GM19025 (cell line): Measurements from ENCODE around the gene FGF3.

Experiments
- ATAC-seq: cut with Tn5 transposase; IDR thresholded peaks from one replicate; pipeline ENCODE4 v1.9.1; 2021; ENCODE audit warnings: mild to moderate bottlenecking, low read depth, moderate library complexity; ENCODE audit not compliant: unreplicated experiment

The FGF3 gene

DNA sequence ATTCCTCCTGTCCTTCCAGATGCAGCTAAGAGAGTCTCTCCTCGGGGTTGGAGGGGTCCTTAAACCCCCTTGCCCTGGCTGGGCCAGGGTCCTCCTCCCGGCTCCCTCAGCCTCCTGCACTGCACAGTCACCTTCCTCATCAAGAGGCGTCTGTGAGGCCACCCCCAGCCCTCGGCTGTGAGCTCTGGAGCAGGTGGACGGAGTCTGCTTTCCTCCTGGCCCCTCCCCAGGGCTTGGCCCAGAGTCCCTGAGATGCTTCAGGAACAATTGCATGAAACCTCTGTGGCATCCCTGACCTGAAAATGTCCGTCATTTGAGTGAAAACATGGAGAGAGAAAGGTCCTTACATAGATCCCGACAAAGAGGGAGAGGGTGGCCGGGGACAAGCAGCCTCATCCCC lies 6.7 kb upstream of the FGF3 start:
- no peak for ATAC-seq

DNA sequence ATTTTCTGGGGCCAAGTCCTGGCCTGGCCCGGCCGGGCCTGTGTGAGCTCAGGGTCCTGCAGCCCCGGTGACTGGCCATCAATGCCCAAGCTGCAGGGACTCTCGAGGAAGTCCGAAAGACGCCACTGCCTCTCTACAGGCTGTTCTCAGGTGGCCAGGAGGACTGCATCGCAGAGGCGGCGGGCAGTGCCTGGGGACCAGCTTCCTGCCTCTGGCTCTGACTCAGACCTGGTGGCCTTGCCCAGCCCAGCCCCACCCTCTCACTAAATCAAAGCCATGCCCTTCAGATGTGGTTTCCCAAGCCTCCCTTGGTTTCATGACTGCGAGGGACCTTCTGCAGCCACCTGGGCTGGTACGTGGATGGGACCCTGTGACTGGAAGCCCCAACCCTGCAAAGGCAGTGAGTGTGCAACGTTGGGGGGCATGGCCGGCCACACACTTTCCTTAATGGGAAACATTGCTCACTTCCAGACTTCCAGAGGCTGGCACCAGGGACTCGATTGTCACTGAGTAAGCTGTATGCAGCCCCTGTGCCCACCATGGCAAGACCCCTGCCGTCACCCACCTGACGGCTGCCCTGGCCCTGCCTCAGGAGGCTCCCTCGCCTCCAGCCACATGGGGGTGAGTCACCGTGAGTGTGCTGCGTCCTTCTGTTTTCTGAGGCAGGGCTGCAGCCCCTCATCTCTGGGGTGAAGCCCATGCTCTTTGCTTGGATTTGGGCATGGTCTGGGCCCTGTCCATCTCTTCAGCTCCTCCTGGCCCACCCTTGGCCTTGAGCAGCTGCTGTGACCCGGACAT lies 6.0 kb upstream of the FGF3 start:
- no peak for ATAC-seq

DNA sequence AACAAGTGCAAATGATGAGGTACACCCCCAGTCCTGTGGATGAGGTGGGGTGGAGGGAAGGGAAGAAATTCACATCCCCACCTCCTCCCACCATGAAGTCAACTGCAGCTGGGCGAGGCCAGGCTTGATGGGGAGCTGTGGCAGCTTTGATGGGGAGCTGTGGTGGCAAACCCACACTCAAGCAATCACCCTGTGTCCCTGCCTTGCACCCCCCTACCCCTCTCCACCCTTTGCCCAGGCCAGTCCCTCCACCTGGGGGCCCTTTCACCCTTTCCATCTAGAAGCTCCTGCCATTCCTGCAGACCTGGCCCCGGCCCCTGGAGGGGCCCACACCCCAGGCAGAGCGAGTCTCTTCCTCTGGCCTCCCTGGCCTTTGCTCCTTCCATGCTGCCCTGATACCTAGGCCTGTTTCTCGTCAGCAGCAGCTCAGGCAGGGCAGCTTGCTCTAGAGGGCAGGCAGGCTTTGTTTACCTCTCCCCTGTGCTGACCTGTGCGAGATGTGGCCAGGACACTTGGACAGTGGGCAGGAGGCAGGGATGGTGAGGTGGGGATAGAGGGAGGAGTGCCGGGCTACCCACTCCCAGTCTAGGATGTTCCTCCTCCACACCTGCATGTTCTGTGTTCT lies 4.5 kb upstream of the FGF3 start:
- ATAC-seq: no peak

DNA sequence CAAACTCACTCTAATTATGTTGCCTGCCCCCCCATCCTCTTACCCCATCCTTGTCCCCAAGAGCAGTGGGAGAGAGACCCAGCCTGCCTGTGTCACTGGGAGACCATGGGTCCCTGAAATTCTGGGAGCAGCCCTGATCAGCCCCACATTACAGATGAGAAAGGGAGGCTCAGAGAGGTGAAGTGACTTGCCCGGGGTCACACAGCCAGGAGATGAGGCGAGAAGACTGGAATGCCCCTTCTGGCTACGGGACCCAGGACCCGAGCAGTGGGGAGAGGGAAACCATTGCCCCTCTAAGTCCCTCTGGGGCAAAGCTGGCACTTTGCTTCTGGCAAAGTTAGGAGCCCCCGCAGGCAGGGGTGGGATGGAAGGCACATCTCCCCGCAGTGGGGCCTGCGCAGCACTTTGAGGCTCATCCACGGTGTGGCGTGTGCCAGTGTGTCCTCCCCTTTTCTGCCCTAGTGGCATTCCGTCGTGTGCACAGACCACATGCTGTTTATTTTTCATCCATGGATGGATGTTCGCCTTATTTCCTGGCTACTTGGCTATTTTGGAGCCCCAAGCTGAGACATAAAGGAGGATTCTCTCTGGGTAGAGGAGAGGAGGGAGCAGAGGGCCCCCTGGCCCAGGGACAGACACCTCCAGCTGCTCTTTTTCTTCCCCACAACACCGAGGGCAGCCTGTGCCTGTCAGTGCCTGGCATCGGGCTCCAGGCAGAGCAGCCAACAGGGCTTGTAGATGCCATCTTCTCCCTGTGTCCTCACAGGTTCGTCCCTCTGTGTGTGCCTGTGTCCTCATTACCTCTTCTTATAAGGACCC lies 3.7 kb upstream of the FGF3 start:
- ATAC-seq: no peak

DNA sequence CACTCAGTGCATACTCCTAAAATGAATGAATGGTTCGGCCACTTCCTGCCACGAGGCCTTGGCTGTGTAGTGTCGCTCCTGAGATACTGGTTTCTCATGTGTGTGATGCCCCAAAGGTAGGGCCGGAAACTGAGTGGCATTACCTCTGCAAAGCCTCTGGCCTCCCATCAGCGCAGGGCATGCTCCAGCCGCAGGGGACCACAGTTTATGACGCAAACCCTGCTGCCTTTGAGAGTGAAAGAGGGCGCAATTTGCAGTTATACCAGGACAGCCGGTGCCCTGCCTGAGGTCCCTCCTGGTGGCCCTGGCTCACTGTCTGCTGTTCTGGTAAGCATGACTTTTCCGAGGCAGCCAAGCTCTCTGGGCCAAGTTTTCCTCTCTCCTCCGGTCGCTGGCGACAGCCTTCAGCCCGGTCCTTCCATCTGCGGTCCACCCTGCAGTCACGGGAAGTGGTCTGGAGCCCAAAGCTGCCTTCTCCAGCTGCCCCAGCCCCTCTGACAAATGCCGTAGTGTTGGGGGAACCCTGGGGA lies 2.4 kb upstream of the FGF3 start:
- no peak for ATAC-seq

DNA sequence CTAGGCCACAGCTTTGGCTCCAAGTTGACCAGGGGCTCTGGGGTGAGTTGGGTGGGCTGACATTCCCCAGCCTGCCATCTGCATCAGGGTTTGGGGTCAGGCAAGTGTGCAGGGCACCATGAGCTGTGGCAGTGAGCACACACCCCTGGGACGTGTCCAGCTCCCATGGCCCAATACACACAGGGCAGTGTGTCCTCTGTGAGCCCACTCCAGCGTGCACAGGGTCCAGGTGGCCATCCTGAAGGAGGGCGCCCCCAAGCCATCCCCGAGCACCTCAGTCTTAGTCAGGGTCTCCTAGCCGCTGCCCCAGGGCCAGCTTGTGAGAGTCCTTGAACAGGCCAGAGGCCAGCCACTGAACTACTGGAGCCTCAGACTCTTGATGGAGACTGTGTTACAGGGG lies 1.2 kb upstream of the FGF3 start:
- no peak for ATAC-seq

DNA sequence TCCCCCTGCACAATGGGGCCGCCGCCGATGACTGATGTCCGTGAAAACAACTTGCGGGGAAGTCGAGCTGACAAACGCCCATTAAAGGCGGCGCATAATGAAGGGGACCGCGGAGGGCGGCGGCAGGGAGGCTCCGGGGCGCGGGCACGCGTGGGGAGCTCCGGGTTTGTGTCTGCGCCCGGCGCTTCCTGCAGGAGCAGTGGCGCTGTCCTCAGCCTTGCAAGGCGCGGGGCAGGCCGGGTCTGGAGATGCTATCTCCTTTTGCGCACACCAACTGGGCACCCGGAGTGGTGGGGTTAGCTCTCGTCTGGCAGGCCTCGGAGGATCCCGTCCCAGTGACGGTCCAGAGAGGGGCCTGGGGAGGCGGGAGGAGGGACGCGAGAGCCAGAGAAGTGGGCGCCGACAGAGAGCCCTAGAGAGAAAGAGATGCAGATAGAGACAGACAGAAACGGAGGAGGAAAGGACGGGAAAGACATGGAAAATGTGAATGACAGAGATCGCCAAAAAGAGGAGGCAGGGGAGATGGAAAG lies 390 bp upstream of the FGF3 start:
- no peak for ATAC-seq

DNA sequence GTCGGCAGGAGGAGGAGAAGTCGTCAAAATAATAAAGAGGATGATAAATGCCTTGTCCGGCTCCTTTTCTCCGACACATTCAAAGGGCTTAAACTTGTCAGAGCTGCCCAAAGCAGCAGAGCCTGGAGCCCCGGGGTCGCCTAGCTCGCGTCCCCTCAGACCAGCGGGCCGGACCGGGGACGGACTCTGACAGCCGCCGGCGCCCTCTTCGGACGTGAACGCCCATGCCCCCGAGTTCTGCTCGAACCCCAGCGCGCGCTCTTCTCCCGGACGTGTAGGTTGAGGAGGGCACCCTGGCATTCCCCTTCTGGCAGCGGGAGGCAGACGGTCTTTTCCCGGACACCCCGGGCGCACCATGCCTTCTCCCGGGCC lies 999 bp downstream of the FGF3 start:
- ATAC-seq: no peak

DNA sequence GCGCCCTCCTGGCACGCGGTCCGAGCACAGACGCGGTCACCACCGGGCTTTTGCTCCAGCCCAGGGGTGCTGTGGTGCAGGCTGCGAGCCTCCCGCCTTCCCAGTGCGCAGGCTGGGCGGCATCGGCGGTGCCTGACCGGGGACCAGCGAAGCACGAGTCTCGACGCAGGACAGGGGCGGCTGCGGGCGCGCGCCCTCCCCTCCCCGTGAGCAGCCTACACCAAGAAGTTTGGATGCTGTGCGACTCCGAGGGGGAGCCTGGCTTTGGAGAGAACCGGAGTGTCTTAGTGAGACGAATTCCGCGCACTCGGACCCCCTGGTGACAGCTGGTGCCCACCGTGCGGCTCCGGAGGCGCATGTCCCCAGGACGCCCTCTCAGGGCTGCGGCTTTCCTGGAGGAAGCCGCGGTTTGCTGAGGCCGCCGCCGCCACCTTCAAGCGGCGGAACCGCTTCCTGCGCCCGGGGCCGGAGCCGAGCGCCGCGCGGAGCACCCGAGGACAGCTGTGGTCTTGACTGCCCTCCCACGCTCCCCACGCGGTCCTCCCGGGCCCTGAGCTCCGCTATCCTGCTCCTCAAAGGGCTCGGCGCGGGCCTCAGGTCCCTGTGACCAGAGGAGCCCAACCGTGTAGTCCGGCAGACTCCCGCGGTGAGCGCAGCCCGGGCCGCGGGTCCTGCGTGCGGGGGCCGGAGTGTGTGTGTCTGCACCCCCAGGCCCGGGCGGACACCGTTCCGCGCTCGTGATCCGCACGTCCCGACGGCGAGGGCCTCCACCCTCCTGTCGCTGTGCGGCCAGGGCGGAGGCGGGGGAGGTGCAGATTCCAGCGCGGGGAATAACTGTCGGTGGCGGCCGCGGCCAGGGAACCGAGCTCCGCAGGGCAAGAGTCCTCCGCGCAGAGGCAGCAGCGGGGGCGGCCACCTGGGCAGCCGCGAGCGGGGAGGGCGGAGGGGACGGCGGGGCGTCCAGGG lies 1.7 kb downstream of the FGF3 start:
- ATAC-seq: no peak

DNA sequence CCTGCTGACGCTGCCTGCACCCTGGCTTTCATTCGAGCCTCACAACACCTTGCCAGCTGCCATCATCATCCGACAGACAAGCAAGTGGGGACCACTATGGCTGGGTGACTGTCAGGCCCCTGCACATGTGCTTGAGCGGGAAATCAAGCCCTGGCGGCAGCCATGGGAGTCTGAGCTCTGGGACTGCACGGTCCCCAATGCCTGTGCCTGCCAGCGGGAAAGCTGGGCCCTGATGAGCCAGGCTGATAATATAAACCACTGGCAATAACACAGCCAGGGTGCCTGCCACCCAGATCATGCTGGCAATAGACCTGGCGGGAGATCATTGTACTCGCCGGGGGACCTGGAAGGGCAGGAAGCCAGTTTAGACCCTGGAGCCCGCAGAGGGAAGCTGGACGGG lies 2.5 kb downstream of the FGF3 start:
- no peak for ATAC-seq

DNA sequence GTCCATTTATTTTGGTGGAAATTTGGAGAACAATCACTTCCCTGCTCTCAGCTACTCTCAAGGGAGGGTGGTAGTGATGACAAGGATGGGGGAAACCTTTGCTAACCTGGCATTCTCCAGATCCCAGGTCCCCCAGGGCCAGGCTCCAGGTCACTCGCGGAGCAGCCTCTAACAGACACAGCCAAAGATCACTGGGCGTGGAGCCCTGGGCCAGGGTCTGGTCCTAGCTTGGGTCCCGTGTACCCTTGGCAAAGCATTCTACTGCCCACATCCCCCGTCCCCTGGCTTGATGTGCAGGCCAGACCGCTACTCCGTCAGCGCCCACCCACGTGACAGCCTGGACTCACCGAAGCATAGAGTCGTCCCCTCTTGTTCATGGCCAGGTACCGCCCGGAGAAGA lies 3.2 kb downstream of the FGF3 start:
- ATAC-seq: no peak

DNA sequence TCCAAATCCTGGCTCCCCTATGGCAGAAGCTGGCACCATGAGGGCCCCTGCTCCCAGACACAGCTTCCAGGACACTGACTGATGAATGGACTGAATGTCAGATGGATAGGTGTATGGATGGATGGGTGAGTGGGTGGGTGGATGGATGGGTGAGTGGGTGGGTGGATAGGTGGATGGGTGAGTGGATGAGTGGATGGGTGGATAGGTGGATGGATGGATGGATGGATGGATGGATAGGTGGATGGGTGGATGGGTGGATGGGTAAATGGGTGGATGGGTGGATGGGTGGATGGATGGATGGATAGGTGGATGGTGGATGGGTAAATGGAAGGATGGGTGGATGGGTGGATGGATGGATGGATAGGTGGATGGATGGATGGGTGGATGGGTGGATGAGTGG lies 4.3 kb downstream of the FGF3 start:
- ATAC-seq: no peak

DNA sequence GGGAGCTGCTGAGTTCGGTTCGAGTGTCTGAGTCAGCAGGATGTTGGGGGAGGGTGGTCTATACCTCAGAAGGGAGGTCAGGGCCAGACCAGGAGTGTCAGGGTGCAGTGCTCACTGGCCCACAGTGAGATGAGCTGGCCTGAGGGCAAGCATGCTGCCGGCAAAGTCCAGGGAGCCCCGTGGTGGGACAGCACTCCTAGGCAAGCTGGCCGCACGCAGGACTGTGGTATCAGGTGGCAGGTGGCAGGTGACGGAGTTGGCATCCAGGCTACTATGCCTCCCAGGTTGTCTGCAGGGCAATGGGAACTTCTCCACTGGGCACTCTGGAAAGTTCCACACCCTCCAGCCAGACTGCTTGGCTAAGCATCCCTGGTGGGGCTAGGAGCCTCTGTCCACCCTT lies 4.8 kb downstream of the FGF3 start:
- ATAC-seq: no peak

DNA sequence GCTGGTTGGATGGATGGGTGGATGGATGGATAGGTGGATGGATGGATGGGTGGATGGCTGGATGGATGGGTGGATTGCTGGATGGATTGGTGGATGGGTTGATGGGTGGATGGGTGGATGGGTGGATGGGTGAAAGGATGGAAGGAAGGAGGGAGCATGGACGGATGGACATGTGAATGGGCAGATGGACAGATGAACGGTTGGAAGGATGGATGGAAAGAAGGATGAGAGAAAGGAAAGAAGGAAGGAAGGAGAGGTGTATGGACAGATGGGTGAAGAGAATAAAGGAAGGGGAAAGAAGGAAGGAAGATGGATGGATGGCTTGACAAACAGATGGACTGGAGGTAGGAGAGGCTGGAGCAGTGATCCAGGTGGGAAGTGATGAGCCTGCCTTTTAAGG lies 5.4 kb downstream of the FGF3 start:
- ATAC-seq: no peak

DNA sequence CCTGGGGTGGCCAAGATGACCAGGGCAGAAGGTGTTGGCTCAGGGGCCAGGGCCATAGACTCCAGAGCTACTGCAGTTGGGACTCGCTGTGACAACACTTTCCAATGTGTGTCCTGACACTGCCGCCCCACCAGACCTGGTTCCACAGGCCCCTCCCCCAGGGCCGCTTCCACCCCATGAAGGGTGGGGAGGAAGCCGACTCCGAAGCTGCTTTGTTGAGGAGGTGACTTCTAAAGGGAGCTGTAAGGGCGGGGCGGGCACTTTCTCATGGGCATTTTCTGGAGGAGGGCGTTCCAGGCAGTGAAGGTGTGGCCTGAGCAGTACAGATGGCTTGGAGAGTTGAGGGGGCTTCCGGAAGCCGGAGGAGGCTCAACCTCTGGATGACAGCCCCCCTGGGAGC lies 6.3 kb downstream of the FGF3 start:
- ATAC-seq: no peak

DNA sequence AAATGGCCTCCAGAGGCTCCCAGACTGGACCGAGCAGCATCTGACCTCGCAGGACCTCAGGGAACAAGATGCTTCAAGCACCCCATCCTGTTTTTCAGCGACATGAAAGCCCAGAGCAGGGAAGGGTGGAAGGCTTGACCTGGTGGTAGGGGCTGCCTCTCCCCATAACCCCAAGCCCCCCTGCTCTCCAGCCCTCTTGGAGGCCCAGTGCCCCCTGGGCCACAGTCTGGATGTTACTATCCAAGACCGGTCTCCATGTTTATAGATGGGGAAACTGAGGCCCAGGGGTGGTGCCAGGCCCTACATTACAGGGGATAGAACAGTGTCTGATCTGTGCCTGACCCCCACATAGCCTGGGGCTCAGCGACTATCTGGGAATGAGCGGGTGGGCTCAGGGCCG lies 7.0 kb downstream of the FGF3 start:
- no peak for ATAC-seq

DNA sequence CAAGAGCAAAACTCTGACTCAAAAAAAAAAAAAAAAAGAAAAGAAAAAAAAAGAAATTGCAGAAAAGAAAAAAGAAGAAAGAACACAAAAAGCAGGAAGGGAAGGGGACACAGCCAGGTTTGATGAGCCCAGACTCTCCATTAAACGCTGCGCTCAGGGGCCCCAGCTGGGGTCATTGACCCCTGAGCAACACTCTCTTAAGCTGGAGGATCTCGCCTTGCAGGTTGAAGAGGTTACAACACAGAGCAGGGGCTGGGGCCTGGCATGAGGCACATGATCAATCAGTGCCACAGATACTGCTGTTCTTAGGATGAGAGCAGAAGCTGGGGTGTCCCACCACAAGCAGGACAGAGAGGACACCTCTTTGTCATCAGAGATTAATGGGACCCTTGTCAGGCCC lies 7.8 kb downstream of the FGF3 start:
- no peak for ATAC-seq

DNA sequence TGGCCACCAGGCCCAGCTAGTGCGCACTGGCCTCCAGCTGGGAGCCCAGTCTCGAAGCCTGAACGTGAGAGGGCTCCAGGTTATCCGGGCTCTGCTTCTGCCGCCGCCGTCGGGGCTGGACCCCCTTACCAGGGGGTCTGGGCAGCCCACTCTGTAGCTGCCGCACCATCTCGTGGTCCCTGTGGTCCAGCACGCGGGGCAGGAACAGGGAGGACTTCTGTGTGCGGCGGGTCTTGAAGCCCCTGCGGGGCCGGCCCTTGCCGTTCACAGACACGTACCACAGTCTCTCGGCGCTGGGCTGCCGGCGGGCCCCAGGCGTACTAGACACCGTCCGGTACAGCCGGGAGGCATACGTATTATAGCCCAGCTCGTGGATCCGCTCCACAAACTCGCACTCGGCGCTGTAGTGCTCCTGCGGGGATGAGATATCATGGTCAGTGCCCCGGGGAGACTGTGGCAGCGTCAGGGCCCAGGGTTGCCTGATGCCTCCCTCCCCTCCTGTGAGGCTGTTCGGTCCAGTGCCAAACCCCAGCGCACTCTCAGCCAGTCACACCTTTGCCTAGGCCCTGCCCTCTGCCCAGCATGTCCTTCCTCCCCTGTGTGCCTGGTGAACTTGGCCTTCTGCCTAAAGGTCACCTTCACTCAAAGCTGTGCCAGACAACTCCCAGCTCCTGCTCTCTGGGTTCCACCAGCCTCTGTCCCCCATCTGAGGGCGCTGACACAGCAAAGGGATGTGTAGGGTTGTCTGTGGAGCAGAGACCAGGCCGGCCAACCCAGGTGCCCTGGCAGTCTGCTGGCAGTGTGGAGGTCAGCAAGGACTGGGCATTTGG lies 8.7 kb downstream of the FGF3 start:
- no peak for ATAC-seq

DNA sequence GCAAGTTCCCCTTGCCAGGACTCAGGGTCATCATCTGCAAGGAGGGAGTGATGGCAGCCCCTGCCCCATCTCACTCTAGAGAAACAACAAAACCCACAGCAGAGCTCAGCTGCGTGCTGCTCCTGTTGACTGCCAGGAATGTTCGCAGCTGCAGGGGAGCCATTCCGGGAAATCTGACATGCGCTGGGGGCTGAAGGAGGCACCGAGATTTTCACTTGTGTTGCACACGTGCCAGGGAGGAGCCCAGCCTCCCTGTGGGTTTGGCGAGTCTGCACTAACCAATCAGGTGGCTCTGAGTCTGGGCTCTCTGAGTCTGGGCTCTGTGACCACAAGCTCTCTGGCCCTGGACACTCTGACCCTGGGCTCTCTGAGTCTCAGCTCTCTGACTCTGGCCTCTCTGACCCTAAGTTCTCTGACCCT lies 10.5 kb downstream of the FGF3 start:
- no peak for ATAC-seq
